BLaER1 treated with 17β-estradiol and CSF1 and Interleukin-3, amounts not matched to agents 10 nM and 100 nM (cell line): ENCODE measurements around the gene PRR29.

Experiments
- H3K27ac ChIP-seq, 11 experiments: shearing (Covaris generic); formaldehyde crosslinking; 2 replicates each; pipeline ENCODE4 v1.8.1; 2022
- H3K27me3 ChIP-seq, 11 experiments: shearing (Covaris generic); formaldehyde crosslinking; 2 replicates each; pipeline ENCODE4 v1.8.1; 2022
- H3K36me3 ChIP-seq, 11 experiments: shearing (Covaris generic); formaldehyde crosslinking; 2 replicates each; pipeline ENCODE4 v1.8.1; 2022
- H3K4me1 ChIP-seq, 10 experiments: shearing (Covaris generic); formaldehyde crosslinking; 2 replicates each; pipeline ENCODE4 v1.8.1; 2022
- H3K4me2 ChIP-seq, 11 experiments: shearing (Covaris generic); formaldehyde crosslinking; 2 replicates each; pipeline ENCODE4 v1.8.1; 2022
- H3K4me3 ChIP-seq, 10 experiments: shearing (Covaris generic); formaldehyde crosslinking; 2 replicates each; pipeline ENCODE4 v1.8.1; 2022
- H3K9ac ChIP-seq, 11 experiments: shearing (Covaris generic); formaldehyde crosslinking; 2 replicates each; pipeline ENCODE4 v1.8.1; 2022
- H3K9me3 ChIP-seq, 11 experiments: shearing (Covaris generic); formaldehyde crosslinking; replicated peaks in 1 of 11; 2 replicates each; pipeline ENCODE4 v1.8.1; 2022
- H4K20me1 ChIP-seq, 11 experiments: shearing (Covaris generic); formaldehyde crosslinking; 2 replicates each; pipeline ENCODE4 v1.8.1; 2022
- Cebpa-rat ChIP-seq, 11 experiments: shearing (Covaris generic); IDR thresholded peaks; 2 replicates each; pipeline ENCODE4 v1.8.1; 2022

Gene PRR29

GRCh38 chr17:63983320-63983719 is 14.8 kb upstream of the PRR29 start:
- H3K9ac ChIP-seq: peak overlapping the region in 3 of 11 experiments; percentile 9 to 42 (median 33); a peak in 5 of 22 replicates
- H3K4me1 ChIP-seq: peaks cover 54 to 77% (median 73%) of the 10 kb centered on the region in 10 experiments
- no peaks in the 10 kb centered on the region for H4K20me1 ChIP-seq
- no peak for TF ChIP-seq Cebpa-rat (IDR thresholded peaks at IDR 0.05)
- H3K4me2 ChIP-seq: peak overlapping the region; percentile 20 to 94 (median 60); a peak in 21 of 22 replicates
- peak overlapping the region in 6 of 11 experiments; percentile 21 to 58 (median 44); a peak in 9 of 22 replicates for H3K27ac ChIP-seq
- H3K36me3 ChIP-seq: no peaks in the 10 kb centered on the region
- H3K4me3 ChIP-seq: no peak overlapping the region
- H3K27me3 ChIP-seq: no peaks in the 10 kb centered on the region
- peaks cover 10 to 21% (median 19%) of the 10 kb centered on the region in 11 experiments for H3K9me3 ChIP-seq

GRCh38 chr17:63984236-63984635 is 13.9 kb upstream of the PRR29 start:
- H3K9ac ChIP-seq: peak overlapping the region in 1 of 11 experiments; percentile 27; a peak in 2 of 22 replicates
- H4K20me1 ChIP-seq: no peaks in the 10 kb centered on the region
- peak overlapping the region in 7 of 11 experiments; percentile 2 to 70 (median 41); a peak in 9 of 22 replicates for H3K27ac ChIP-seq
- no peaks in the 10 kb centered on the region for H3K27me3 ChIP-seq
- peak overlapping the region; percentile 41 to 94 (median 90); a peak in 20 of 22 replicates for H3K4me2 ChIP-seq
- H3K4me1 ChIP-seq: peaks cover 54 to 77% (median 73%) of the 10 kb centered on the region in 10 experiments
- peaks cover 10 to 21% (median 19%) of the 10 kb centered on the region in 11 experiments for H3K9me3 ChIP-seq
- TF ChIP-seq Cebpa-rat (IDR thresholded peaks at IDR 0.05): no peak
- H3K36me3 ChIP-seq: no peaks in the 10 kb centered on the region
- H3K4me3 ChIP-seq: no peak overlapping the region

DNA sequence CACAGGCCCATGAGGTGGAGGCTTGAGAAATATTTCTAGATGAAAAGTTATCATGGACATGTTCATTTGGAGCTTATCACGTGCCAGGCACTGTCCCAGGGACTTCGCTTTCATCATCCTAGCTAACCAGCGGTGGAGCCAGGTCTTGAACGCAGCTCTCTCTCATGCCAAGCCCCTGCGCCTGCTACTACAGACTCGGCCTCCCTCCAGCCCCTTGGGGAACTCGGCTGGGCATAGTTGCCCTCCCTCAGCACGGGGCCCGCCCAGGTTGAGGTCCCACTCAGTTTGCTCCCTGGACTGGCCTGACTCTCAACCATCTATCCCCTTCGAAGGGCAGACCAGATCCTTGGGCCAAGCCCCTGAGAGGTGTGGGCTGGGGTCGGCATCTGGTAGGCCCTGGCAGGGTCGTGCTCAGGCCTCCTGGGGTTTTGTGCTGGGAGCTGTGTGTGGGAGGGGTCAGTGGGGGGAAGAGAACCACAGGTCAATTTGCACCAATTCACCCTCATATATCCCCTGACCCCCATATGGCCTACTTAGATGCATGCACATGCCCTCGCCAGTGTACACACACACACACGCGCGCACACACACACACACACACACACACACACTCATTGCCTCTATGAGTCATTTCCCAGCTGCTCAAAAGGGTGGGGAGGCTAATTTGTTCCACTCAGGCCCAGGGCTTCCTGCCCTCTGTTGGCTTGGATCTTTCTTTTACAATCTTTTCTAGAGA is 13.3 kb upstream of the PRR29 start:
- peak overlapping the region; percentile 60 to 94 (median 90) for H3K4me2 ChIP-seq
- H3K4me1 ChIP-seq: peaks cover 57 to 77% (median 73%) of the 10 kb centered on the region in 10 experiments
- no peak for TF ChIP-seq Cebpa-rat (IDR thresholded peaks at IDR 0.05)
- H3K4me3 ChIP-seq: no peak overlapping the region
- H4K20me1 ChIP-seq: no peaks in the 10 kb centered on the region
- H3K9me3 ChIP-seq: peaks cover 10 to 21% (median 19%) of the 10 kb centered on the region in 11 experiments
- H3K36me3 ChIP-seq: no peaks in the 10 kb centered on the region
- H3K27me3 ChIP-seq: no peaks in the 10 kb centered on the region
- peak overlapping the region in 10 of 11 experiments; percentile 33 to 75 (median 66); a peak in 17 of 22 replicates for H3K27ac ChIP-seq
- peak overlapping the region in 6 of 11 experiments; percentile 21 to 55 (median 51); a peak in 10 of 22 replicates for H3K9ac ChIP-seq

GRCh38 chr17:63985387-63986140 is 12.6 kb upstream of the PRR29 start:
- peak overlapping the region in 1 of 10 experiments; percentile 11; a peak in 2 of 20 replicates for H3K4me3 ChIP-seq
- H3K36me3 ChIP-seq: no peaks in the 10 kb centered on the region
- H3K4me1 ChIP-seq: peaks cover 64 to 80% (median 78%) of the 10 kb centered on the region in 10 experiments
- H3K9ac ChIP-seq: peak overlapping the region in 7 of 11 experiments; percentile 21 to 55 (median 50); a peak in 10 of 22 replicates
- no peaks in the 10 kb centered on the region for H4K20me1 ChIP-seq
- H3K27ac ChIP-seq: peak overlapping the region in 10 of 11 experiments; percentile 33 to 75 (median 66); a peak in 19 of 22 replicates
- no peaks in the 10 kb centered on the region for H3K27me3 ChIP-seq
- peaks cover 10 to 21% (median 19%) of the 10 kb centered on the region in 11 experiments for H3K9me3 ChIP-seq
- TF ChIP-seq Cebpa-rat (IDR thresholded peaks at IDR 0.05): no peak
- H3K4me2 ChIP-seq: peak overlapping the region; percentile 60 to 94 (median 90)

GRCh38 chr17:63986821-63987220 is 11.3 kb upstream of the PRR29 start:
- no peak overlapping the region; a peak in 1 of 20 replicates for H3K4me3 ChIP-seq
- peak overlapping the region; percentile 60 to 94 (median 90) for H3K4me2 ChIP-seq
- H3K9ac ChIP-seq: peak overlapping the region in 9 of 11 experiments; percentile 10 to 55 (median 29); a peak in 11 of 22 replicates
- no peaks in the 10 kb centered on the region for H3K36me3 ChIP-seq
- peak overlapping the region in 9 of 11 experiments; percentile 32 to 70 (median 54); a peak in 15 of 22 replicates for H3K27ac ChIP-seq
- no peaks in the 10 kb centered on the region for H3K27me3 ChIP-seq
- H3K9me3 ChIP-seq: peaks cover 5 to 14% (median 12%) of the 10 kb centered on the region in 11 experiments
- no peak; a peak in 1 of 22 replicates for TF ChIP-seq Cebpa-rat (IDR thresholded peaks at IDR 0.05)
- H4K20me1 ChIP-seq: no peaks in the 10 kb centered on the region
- peaks cover 67 to 91% (median 90%) of the 10 kb centered on the region in 10 experiments for H3K4me1 ChIP-seq

DNA sequence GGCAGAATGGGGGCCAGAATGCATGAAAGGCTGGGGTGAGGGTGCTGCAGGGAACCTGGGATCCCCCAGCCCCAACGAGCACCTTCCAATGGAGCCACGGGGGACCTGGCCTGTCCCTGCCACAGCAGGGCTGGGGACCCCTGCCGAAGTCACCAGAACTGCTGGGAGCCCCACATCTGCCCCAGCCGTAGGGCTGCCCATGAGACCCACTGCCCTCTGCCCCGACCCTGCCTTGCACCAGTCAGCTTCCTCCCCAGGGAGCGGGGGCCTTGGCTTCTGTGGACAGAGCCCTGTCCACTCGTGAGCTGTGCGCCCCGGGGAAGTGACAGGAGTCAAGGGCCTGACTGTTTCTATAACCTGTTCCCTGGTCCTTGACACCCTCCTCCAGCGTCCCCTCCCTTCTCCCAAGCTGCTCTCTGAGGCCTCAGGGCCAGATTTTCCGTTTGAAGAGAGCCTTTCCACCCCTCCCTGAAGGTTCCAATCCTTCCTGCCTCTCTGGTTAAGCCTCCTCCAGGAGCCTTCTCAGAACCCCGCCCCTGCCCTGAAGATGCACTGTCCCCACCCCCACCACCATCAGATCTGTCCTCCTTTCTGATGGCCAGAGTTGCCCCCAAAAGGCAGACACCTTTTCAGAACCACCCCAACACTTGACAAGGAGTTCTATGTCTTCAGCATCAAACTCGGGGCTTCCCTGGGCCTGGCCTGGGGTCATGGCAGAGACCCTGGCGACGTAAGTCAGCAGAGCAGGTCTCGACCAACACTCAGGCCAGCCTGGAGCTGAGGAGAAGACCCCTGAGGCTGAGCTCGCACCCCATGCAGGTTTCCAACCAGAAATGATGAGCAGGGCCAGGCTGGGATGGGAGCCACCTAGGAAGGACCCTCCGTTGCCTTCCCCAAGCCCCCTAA is 10.7 kb upstream of the PRR29 start:
- Histone ChIP-seq H3K27me3 (no peaks in the 10 kb centered on the region), H3K9me3 (peaks cover 0 to 8% (median 6%) of the 10 kb centered on the region in 11 experiments; a peak in 17 of 22 replicates), H3K36me3 (no peaks in the 10 kb centered on the region), H3K4me3 (no peak overlapping the region; a peak in 1 of 20 replicates), H3K4me2 (peak overlapping the region; percentile 60 to 94 (median 90)), H3K4me1 (peaks cover 67 to 98% (median 96%) of the 10 kb centered on the region in 10 experiments), H4K20me1 (no peaks in the 10 kb centered on the region), H3K9ac (peak overlapping the region in 9 of 11 experiments; percentile 10 to 55 (median 29); a peak in 12 of 22 replicates), H3K27ac (peak overlapping the region in 9 of 11 experiments; percentile 32 to 70 (median 54); a peak in 16 of 22 replicates)
- TF ChIP-seq Cebpa-rat (IDR thresholded peaks at IDR 0.05): no peak

- Histone ChIP-seq H3K4me1 (peaks cover 63 to 96% (median 94%) of the 10 kb centered on the region in 10 experiments), H3K9me3 (peaks cover 0 to 1% (median 0%) of the 10 kb centered on the region in 11 experiments; a peak in 7 of 22 replicates), H4K20me1 (no peaks in the 10 kb centered on the region), H3K4me2 (peak overlapping the region; percentile 13 to 94 (median 90); a peak in 19 of 22 replicates), H3K27ac (peak overlapping the region in 2 of 11 experiments; percentile 50 to 70; a peak in 3 of 22 replicates), H3K36me3 (no peaks in the 10 kb centered on the region), H3K27me3 (no peaks in the 10 kb centered on the region), H3K4me3 (no peak overlapping the region), H3K9ac (0 out of 22 replicates have a peak overlapping the region, but pooled peaks of 2 of the 11 experiments have one; percentile 0 to 29)
- TF ChIP-seq Cebpa-rat (IDR thresholded peaks at IDR 0.05): no peak
Observed at GRCh38 chr17:63988127-63988478, 10.0 kb upstream of the PRR29 start.
